Mucosa of rectum (tissue), 2 donors: ENCODE results near the gene CUL4A.

Source experiments
- H3K27ac ChIP-seq, 2 donors: one replicate each; pipeline ENCODE4 v1.7.0; 2013; ENCODE audit warnings: inconsistent platforms in 2 of 2, low read depth in 2 of 2, low read length in 2 of 2
- H3K27me3 ChIP-seq, 2 donors: one replicate each; pipeline ENCODE4 v1.7.0; 2013; ENCODE audit warnings: low read length in 2 of 2; ENCODE audit not compliant: control insufficient read depth in 2 of 2, insufficient read depth in 2 of 2
- H3K36me3 ChIP-seq, 2 donors: one replicate each; pipeline ENCODE4 v1.7.0; 2013; ENCODE audit warnings: low read length in 2 of 2; ENCODE audit not compliant: control insufficient read depth in 2 of 2, insufficient read depth in 2 of 2
- H3K4me1 ChIP-seq, 2 donors: one replicate each; pipeline ENCODE4 v1.7.0; 2013; ENCODE audit warnings: low read length in 2 of 2, mild to moderate bottlenecking in 1 of 2; ENCODE audit not compliant: control insufficient read depth in 2 of 2, insufficient read depth in 2 of 2
- H3K4me3 ChIP-seq, 2 donors: one replicate each; pipeline ENCODE4 v1.7.0; 2013; ENCODE audit warnings: low read length in 2 of 2
- H3K9ac ChIP-seq, 2 donors: one replicate each; pipeline ENCODE4 v1.7.0; 2013; ENCODE audit warnings: low read length in 2 of 2, low read depth in 1 of 2, mild to moderate bottlenecking in 1 of 2
- H3K9me3 ChIP-seq, 2 donors: one replicate each; pipeline ENCODE4 v1.7.0; 2013; ENCODE audit warnings: low read length in 2 of 2; ENCODE audit not compliant: control insufficient read depth in 2 of 2
- donor health status: healthy.
- donor health status: Normal muscosa, but diverticular disease.

The CUL4A gene

DNA sequence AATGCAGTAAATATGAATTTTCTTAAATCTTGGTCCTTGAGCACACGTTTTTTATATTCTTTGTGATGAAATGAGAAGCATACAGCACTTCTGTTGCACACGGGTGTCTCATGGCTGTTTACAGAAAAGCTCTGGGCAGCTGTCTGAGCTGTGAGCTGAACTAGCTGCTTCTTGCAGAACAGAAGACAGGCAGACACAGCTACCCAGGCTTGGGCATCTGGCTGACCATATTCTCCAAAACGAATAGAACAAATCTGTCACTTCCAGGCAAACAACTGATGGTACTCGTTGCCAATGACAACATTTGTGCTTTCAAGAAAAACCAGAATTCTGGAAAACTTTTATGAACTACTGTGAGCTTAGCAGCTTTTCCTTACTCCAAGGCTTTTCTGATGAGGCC, 17.1 kb upstream of the CUL4A start:
- Histone ChIP-seq H3K4me1 (no peaks in the 10 kb centered on the region), H3K9me3 (no peaks in the 10 kb centered on the region), H3K9ac (no peak overlapping the region), H3K4me3 (no peak overlapping the region), H3K27me3 (no peaks in the 10 kb centered on the region), H3K36me3 (peaks cover 51 to 59% of the 10 kb centered on the region in 2 donors), H3K27ac (no peak overlapping the region)

GRCh38 chr13:113192902-113193301, 16.5 kb upstream of the CUL4A start:
- H3K9ac ChIP-seq = no peak overlapping the region
- H3K36me3 ChIP-seq = peaks cover 53 to 64% of the 10 kb centered on the region in 2 donors

GRCh38 chr13:113195360-113195759, 14.1 kb upstream of the CUL4A start:
- H3K4me1 ChIP-seq = no peaks in the 10 kb centered on the region
- H3K27me3 ChIP-seq = no peaks in the 10 kb centered on the region
- H3K9me3 ChIP-seq = no peaks in the 10 kb centered on the region
- H3K27ac ChIP-seq = no peak overlapping the region
- H3K4me3 ChIP-seq = no peak overlapping the region
- peaks cover 52 to 78% of the 10 kb centered on the region in 2 donors for H3K36me3 ChIP-seq
- no peak overlapping the region for H3K9ac ChIP-seq

More at GRCh38 chr13:113192902-113193301, 16.5 kb upstream of the CUL4A start:
- no peaks in the 10 kb centered on the region for H3K4me1 ChIP-seq
- no peak overlapping the region for H3K4me3 ChIP-seq
- no peak overlapping the region for H3K27ac ChIP-seq
- no peaks in the 10 kb centered on the region for H3K27me3 ChIP-seq
- H3K9me3 ChIP-seq = no peaks in the 10 kb centered on the region

- H3K36me3 ChIP-seq = peaks cover 53 to 72% of the 10 kb centered on the region in 2 donors
- no peak overlapping the region for H3K27ac ChIP-seq
- H3K4me1 ChIP-seq = no peaks in the 10 kb centered on the region
Observed at GRCh38 chr13:113196970-113197737, 12.3 kb upstream of the CUL4A start.

GRCh38 chr13:113201815-113202214, 7.6 kb upstream of the CUL4A start:
- H3K27me3 ChIP-seq = no peaks in the 10 kb centered on the region
- no peak overlapping the region for H3K27ac ChIP-seq
- H3K4me1 ChIP-seq = no peaks in the 10 kb centered on the region
- H3K36me3 ChIP-seq = peaks cover 23 to 45% of the 10 kb centered on the region in 2 donors
- H3K9me3 ChIP-seq = no peaks in the 10 kb centered on the region
- no peak overlapping the region for H3K9ac ChIP-seq
- H3K4me3 ChIP-seq = no peak overlapping the region

More at GRCh38 chr13:113196970-113197737, 12.3 kb upstream of the CUL4A start:
- H3K27me3 ChIP-seq = no peaks in the 10 kb centered on the region
- no peak overlapping the region for H3K9ac ChIP-seq
- no peak overlapping the region for H3K4me3 ChIP-seq
- no peaks in the 10 kb centered on the region for H3K9me3 ChIP-seq

DNA sequence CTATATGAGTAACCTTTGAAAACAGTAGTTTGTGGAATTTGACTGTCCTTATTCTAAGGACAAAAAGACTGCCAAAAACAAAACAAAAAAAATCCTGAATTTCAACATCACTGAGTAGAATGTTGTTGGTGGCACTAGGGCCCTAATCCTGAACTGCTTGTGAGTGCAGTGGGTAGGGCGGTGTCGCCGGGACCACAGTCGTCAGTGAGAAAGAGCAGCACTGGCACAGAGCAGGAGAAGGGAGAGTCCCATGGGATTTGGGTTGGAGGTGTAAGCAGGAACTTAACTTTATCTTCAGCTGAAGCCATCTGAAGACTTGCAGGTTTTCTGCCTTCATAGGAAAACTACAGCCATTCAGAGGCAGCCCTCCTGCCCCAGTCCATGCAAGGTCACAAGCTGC, 6.5 kb upstream of the CUL4A start:
- H3K4me1 ChIP-seq = peaks cover 4 to 5% of the 10 kb centered on the region in 2 donors
- no peak overlapping the region for H3K27ac ChIP-seq
- no peaks in the 10 kb centered on the region for H3K27me3 ChIP-seq
- H3K4me3 ChIP-seq = no peak overlapping the region
- H3K9ac ChIP-seq = peak overlapping the region in 1 of 2 donors; percentile 3
- no peaks in the 10 kb centered on the region for H3K9me3 ChIP-seq
- peaks cover 12 to 34% of the 10 kb centered on the region in 2 donors for H3K36me3 ChIP-seq

DNA sequence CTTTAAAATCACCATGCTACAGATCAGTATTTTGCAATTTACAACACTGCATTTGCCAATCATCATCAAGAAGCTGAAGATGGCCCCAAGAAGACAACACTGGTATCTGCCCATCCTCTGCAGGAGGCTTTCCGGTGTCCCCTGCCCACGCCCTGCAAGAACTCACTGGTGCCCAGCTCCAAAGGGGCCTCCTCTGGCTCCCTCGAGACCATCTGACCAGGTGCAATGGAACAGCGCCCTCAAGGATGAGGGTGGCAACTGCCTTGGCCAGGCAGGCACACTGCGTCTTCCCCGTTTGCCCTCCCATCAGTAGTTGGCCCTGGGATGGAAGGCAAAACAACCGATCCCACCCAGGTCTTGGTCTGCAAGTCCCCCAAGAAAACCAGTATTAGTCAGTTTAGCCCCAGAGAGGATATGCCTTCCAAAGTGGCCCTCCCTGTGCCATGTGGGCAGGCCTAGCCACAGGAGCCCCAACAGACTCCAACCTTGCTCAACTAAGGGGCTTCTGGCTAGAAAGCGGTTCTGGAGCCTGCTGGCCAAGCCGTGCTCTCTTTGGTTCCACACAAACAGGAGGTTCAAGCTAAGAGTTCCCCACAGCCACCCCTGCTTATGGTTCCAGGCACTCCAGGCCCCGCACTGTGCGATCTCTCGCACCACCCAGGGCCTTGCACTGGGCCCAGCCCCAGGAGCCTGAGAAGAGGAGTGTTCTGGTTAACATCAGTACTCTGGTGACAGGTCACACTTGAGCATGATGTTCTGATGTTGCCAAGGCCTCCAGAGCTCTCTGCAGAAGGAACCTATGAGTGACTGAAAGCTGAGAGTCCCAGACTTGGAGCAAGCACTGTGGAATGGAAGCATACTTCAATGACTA, 5.7 kb upstream of the CUL4A start:
- Histone ChIP-seq H3K9ac (no peak overlapping the region), H3K27me3 (no peaks in the 10 kb centered on the region), H3K4me3 (no peak overlapping the region), H3K9me3 (no peaks in the 10 kb centered on the region), H3K36me3 (peaks cover 11 to 26% of the 10 kb centered on the region in 2 donors), H3K27ac (no peak overlapping the region), H3K4me1 (peaks cover 5% of the 10 kb centered on the region in 2 donors)

GRCh38 chr13:113204378-113204734, 5.1 kb upstream of the CUL4A start:
- H3K36me3 ChIP-seq = peaks cover 10 to 20% of the 10 kb centered on the region in 2 donors
- H3K4me3 ChIP-seq = no peak overlapping the region
- no peaks in the 10 kb centered on the region for H3K9me3 ChIP-seq
- no peaks in the 10 kb centered on the region for H3K27me3 ChIP-seq
- H3K27ac ChIP-seq = no peak overlapping the region
- H3K4me1 ChIP-seq = peaks cover 5% of the 10 kb centered on the region in 2 donors
- no peak overlapping the region for H3K9ac ChIP-seq

GRCh38 chr13:113205428-113205931, 3.9 kb upstream of the CUL4A start:
- no peak overlapping the region for H3K9ac ChIP-seq
- no peak overlapping the region for H3K4me3 ChIP-seq
- peaks cover 5 to 11% of the 10 kb centered on the region in 2 donors for H3K4me1 ChIP-seq
- H3K27me3 ChIP-seq = no peaks in the 10 kb centered on the region
- peaks cover 0 to 9% of the 10 kb centered on the region in 2 donors for H3K36me3 ChIP-seq
- H3K9me3 ChIP-seq = no peaks in the 10 kb centered on the region
- H3K27ac ChIP-seq = no peak overlapping the region

DNA sequence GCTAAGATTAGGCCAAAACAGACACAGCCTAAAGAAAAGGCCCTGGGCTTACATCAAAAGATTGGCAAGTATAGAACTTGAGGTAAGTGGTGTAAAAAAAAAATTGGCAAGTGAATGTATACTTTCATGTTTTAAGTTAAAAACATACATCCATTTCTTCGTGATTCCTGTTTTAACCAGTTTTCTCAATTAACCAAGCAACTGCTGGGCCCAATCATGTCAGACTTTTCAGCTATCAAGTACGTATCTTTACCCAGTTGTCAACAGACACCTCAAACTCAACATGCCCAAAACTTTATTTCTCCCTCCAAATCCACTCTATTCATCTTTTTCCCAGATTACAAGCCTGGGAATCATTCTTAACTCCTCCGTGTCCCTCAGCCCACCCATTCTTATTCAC, 2.0 kb upstream of the CUL4A start:
- Histone ChIP-seq H3K4me1 (peaks cover 9 to 17% of the 10 kb centered on the region in 2 donors), H3K27me3 (no peaks in the 10 kb centered on the region), H3K9me3 (no peaks in the 10 kb centered on the region), H3K9ac (peak overlapping the region; percentile 95 to 96), H3K36me3 (peaks cover 4 to 16% of the 10 kb centered on the region in 2 donors), H3K4me3 (peak overlapping the region; percentile 69 to 89), H3K27ac (peak overlapping the region in 1 of 2 donors; percentile 99)
